M059J (cell line): ENCODE measurements around the gene TYK2. TPM values are rescaled to one million over a fixed set of nuclear protein-coding genes. Genes with fewer than 3 reads are reported as not detected.
"Not testable (repeated sequence)": the region's sequence is repeated elsewhere in the genome, so short reads cannot be mapped to it uniquely, and the experiment has no call there.

Source experiments
- DNase-seq: peaks from one replicate; pipeline ENCODE4 v3.0.0-alpha.2; 2012; ENCODE audit warnings: low read depth
- total RNA-seq: library from RNA; depleted of rRNA; stranded (reverse); fragments of >200 nt; shearing (Covaris generic); gene quantifications from 2 replicates; pipeline ENCODE4 v1.2.3, GENCODE V29; 2014

TYK2 gene
- total RNA-seq, 1 experiment from 2014 or later = 89.3 TPM

DNA sequence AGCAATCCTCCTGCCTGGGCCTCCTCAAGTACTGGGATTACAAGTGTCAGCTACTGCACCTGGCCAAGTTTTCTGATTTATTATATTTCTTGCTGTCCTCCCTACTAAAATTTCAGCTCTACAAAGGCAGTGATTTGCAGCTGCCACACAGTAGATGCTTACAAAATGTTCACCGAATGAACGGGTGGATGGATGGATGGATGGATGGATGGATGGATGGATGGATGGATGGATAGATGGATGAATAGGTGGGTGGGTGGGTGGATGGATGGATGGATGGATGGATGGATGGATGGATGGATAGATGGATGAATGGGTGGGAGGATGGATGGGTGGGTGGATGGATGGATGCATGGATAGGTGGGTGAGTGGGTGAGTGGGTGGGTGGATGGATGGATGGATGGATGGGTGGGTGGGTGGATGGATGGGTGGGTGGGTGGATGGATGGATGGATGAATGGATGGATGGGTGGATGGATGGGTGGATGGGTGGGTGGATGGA, 3.2 kb downstream of the TYK2 start:
- DNase-seq = not testable (repeated sequence)

DNA sequence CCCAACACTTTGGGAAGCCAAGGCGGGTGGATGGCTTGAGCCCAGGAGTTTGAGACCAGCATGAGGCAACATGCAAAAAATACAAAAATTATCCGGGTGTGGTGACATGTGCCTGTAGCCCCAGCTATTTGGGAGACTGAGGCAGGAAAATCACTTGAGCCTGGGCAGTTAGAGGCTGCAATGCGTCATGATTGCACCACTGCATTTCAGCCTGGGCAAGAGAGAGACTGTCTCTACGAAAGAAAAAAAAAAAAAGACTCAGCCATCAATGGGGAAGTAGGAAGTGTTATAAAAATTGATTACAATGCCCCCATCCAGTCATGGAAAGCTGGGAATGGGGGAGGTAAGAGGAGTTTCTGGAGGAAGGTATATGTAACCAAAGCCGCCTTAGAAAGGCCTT, 5.4 kb downstream of the TYK2 start:
- DNase-seq = no peak

DNA sequence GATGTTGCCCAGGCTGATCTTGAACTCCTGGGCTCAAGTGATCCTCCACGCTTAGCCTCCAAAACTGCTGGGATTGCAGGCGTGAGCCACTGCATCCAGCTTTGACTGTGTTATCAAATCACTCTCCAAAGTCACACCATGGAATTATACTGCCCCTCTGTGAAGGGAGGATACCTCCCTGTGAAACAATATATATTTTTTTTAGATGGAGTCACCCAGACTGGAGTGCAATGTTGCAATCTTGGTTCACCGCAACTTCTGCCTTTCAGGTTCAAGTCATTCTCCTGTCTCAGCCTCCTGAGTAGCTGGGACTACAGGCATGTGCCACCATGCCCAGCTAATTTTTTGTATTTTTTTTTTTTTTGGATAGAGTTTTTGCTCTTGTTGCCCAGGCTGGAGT, 7.7 kb downstream of the TYK2 start:
- DNase-seq = no peak

DNA sequence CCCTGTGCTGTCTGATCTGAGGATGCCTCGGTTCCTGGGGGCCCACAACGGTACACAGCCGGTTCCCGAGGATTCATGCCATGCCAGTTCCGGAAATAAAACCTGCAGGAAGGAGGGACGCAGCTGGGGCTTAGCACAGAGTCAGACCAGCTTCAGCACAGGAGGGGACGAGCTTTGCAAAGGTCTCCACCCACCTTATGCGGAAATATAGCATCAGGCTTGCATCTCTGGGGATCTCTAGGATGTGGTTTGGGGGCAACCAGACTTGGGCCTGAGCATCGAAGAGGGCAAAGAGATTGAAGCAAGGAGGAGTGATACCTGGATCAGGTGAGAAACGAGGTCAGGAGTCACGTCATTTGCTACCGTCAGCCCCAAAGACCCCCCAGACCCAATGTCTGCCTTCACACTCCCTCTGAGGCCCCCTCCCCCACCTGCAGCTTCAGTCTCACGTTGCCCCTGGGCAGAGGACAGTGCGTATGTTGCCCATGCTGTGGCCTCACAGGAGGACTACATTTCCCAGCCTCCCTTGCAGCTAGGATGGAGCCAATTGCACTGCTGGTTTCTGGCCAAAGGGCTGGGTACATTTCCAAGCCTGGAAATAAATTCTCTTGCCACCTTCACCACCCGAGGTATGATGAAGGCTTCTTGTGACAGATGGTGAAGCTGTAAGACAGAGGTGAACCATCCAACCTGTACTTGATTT, 12.1 kb downstream of the TYK2 start:
- peak; percentile 22 for DNase-seq

DNA sequence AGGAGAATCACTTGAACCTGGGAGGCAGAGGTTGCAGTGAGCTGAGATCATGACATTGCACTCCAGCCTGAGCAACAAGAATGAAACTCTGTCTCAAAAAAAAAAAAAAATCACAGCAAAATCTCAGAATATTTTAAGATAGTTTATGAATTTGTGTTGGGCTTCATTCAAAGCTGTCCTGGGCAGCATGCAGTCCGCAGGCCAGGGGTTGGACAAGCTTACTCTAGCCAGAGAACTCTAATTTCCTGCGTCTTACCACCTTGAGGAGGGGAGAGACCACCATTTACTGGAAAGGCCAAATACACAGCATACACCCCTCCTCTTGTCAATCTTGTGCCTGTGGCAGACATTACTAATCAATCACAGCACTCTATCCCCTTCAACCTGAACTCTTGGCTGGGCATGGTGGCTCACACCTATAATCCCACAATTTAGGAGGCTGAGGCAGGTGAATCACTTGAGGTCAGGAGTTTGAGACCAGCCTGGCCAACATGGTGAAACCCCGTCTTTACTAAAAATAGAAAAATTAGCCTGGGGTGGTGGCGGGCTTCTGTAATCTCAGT, 13.3 kb downstream of the TYK2 start:
- not testable (repeated sequence) for DNase-seq

DNA sequence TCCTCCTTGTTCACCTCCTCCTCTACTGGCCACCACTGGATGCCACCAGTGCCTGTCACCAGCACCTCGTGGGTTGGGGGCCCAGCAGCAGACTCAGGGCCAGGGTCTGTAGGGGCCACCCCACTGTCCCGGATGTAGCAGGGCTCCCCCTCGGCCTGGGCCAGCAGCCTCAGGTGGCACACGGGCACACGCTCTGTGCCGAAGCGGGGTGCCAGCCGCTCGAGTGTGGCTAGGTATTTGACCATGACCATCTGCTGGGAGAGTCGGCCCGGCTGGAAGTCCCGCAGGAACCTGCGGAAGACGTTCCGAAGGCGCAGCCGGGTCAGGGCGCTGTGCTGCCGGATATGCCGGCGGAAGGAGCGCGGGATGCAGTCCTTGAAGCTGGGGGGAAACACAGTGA, 14.9 kb downstream of the TYK2 start:
- no peak for DNase-seq

DNA sequence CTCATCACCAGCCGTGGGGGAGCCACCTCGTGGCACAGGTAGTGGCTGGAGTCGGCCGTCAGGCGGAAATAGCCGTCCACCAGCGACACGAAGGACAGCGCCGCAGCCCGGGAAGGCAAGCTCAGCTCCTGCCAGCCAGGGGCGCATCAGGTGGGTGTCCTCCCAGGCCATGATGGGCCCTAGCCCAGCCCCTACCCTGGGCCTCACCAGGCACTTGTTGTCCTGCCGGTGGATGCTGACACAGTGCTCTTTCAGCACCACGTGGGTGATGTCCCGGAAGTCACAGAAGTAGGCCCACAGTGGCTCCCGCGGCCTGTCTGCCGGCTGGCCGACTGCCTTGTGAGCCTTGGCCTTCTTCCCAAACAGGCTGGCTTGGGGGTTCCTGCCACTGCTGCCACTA, 15.7 kb downstream of the TYK2 start:
- no peak for DNase-seq

DNA sequence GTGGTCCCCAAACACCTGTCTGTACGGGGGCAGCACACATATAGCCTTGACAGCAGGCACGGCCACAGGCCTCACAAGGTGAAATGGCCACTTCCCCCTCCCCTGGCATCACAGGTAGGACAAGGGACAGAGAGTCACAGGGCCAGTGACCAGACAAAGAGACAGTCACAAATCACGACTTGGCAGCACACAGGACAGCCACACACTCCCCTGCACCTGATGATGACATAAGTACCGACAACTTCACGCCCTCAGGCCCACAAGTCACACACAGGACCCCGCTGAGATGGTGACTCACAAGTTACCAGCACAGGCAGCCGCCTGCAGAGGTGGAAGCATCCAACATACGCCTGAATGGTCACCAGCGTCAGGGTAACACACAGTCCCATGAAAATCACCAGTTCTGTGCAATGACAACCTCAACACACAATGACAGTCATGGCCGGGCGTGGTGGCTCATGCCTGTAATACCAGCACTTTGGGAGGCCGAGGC, 16.5 kb downstream of the TYK2 start:
- peak; percentile 85 for DNase-seq

DNA sequence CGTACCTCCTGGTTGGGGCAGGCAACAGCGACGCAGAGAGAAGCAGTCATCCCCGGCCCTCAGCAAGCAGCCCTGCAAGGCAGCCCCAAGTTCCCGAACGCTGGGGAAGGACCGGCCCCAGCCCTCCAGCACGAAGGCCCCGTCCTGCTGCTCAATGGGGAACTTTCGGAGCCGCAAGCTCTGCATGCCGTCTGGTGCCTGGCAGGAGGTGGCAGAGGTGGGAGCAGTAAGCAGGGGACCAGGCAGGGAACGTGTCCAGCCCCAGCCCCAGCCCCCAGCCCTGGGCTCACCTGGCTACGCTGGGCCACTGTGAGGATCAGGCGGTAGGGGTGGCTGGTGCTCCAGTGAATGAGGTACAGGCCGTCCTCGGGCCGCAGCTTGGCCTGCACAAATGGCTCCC, 18.1 kb downstream of the TYK2 start:
- no peak for DNase-seq

DNA sequence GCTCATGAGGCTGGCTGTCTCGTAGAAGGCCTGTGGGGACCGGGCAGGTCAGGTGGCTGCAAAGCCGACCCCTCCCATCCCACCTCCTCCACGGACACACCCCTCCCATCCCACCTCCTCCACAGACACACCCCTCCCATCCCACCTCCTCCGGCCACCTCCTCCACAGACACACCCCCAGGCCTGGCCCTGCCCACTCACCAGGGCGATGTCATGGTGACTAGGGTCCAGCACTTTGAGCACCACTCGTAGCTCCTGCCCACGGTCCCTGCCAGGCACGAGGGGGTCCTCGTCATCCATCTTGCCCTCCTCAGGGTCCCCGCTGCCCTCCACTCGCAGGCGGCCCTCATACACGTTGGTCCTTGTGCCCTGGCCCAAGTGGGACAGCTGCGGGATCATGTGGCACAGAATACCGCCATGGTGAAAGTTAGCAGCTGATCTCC, 18.8 kb downstream of the TYK2 start:
- no peak for DNase-seq

DNA sequence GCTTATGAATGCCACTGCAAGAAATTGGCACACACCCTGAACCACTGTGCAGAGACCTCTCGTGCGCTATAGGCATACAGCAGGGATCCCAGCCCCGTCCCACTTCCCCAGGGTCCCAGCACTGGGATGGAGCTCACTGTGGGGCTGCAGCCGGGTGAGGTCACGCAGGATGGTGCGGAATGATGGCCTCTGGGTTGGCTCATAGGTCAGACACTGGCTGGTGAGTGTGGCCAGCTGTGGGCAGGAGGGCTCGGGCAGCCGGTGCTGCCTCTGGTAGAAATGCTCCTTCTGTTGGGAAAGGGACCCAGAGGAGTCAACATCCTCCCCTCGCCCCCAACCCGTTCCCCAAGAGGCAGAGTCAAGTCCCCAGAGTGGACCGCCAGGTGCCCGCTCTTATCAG, 23.9 kb downstream of the TYK2 start:
- DNase-seq = no peak

DNA sequence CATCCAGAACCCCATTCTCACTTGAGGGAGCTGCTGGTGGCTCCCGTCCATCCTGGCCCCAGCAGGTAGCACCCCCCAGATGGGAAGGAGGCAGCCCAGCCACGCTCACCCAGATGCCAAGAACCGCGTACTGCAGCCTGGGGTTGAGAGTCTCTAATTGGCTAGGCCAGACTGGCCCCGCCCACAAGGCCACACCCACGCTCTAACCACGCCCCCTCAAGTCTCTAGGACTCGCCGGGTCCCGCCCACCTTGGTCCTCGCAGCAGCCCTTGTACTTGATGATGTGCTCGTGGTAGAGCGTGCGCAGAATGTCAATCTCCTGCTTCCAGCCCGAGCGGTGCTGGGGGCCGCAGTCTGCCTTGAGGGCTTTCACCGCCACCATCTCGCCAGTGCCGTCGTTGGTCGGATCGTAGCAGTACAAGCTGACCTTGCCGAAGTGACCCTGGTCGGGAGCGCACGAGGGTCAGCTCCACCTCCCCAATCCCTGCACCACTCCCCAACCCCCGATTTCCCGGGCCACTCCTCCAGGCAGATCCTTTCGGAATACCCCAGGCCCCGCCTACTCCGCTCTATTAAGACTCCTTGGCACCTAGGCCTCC, 26.5 kb downstream of the TYK2 start:
- DNase-seq = no peak

DNA sequence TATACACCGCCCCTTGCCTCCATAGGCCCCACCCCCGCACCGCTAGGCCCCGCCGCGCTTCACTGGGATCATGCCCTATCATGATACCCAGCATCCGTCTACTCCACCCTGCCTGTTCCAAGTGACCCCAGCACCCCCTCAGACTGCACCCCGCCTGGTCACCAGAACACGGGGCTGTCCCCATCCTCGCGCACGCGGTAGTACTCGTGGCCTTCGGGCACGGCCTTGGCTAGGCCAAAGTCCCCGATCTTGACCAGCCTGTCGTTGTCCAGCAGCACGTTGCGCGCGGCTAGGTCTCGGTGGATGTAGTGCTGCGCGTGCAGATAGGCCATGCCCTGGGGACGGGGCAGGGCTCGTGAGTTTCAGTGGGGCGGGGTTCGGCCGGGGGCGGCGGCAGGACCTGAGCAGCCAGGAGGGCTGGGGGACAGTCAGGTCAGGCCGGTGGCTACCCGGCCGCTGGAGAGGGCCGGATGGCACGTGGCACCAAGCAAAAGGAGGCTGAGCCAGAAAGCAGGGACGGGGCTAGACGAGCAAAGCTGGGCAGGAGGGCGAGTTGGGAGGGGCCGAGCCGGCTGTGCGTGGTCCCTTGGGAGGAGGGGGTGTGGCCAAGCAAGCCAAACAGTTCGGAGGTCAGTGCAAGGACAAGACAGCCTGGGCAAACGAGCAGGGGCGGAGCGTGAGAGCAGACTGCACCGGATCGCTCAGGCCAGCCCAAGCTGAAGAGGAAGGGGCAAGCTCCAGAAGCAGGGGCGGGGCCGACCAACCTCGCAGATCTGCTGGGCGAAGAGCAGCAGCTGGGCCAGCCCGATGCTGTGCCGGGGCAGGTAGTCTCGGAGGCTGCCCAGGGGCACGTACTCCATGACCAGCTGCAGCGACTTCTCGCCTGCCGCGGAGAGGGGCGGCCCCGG, 27.4 kb downstream of the TYK2 start:
- DNase-seq = no peak

DNA sequence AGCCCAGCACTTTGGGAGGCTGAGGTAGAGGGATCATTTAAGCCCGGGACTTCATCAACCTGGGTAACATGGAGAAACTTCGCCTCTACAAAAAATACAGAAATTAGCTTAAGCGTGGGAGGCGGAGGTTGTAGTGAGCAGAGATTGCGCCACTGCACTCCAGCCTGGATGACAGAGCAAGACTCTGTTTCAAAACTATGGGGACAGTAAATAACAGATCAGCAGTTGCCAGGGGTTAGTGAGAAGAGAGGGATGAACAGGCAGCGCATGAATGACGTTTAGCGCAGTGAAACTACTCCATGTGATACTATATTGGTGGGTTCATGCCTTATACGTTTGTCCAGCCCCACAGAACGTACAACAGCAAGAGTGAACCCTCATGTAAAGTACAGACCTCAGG, 33.9 kb downstream of the TYK2 start:
- no peak for DNase-seq

DNA sequence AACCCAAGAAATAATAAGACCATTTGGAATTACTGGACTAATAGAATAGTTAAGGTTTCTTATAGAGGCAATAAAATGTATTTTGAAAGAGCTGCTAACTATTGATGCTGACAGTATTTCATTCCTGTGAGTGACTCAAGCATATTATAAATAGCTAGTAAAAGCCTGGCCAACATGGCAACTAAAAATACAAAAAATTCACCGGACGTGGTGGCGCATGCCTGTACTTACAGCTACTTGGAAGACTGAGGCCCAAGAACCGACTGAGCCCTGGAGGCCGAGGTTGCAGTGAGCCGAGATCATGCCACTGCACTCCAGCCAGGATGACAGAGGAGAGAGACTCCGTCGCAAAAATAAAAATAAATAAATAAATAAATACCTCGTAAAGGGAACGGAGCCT, 35.6 kb downstream of the TYK2 start:
- no peak for DNase-seq

DNA sequence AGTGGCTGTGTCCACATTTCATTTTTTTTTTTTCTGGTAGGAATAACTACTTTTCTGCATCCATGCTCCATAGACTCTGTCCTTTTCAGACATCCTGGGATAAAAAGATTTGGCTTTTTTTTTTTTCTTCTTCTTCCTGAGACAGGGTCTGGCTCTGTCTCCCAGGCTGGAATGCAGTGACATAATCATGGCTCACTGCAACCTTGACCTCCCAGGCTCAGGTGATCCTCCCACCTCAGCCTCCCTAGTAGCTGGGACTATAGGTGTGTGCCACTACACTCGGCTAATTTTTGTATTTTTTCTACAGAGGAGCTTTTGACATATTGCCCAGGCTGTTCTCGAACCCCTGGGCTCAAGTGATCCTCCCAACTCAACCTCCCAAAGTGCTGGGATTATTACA, 36.9 kb downstream of the TYK2 start:
- no peak for DNase-seq

DNA sequence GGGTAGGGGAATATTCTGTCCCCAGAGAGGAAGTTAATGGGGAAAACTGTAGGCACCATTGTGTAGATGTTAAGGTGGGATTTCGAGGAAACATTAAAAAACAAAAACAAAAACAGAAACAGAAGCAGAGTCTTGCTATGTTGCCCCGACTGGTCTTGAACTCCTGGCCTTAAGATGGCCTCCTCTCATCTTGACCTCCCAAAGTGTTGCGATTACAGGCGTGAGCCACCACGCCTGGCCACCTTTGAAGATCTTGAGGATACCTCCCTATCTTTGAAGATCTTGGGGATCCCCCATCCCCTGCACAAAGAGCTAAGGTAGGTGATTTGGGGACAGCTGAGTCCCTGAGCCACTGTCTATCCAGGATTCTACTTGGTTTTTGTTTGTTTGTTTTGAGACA, 40.4 kb downstream of the TYK2 start:
- DNase-seq = no peak

DNA sequence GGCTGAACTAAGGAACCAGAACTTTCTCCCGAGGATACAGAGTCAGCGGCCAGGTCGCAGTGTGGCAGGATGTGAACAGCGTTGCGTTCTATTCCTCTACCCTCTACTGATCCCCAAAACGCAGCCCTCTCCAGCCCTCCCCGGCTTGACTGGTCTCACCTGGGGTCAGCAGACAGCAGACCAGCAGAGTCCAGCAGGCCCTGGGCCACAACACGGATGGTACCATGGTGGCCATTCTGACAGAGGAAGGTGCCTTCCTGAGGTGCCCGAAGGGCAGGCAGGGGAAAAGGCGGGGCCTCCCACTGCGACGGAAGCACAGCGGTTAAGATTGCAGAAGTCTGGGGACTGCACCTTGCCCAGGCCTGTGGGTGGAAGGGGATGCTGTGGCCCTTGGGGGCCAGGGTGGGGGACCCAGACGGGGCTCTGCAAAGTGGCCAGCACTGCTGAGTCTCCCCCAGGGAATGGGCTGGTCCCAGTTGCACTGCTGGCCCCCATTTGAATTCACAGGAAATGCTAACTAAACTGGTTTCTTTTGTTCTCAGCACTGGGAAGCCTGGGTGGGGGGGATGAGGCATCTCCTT, 40.9 kb downstream of the TYK2 start, which contains the start of gene ICAM3:
Gene ICAM3, minus strand, starts transcription at position 245 of the 581 bp plus-strand sequence. Its CDS starts 10 bp downstream, at position 235.
- DNase-seq = no peak

DNA sequence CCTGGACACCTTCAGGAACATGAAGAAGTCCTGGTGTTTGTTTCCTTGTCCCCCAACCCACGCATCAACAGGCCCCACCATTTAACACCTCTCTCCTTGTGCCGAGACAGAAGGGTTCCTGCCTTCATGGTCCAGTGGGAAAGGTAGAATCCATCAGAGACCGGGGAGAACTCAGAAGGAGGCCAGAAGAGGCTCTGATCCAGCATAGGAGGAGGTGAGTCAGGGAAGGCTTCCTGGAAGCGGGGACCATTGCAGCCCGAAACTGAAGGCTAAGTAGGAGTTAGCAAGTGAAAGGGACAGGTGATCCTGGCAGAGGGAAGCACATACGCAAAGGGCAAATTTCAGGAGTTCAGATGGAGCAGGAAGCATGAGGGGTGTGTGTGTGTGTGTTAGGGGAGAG, 41.4 kb downstream of the TYK2 start:
- no peak for DNase-seq

DNA sequence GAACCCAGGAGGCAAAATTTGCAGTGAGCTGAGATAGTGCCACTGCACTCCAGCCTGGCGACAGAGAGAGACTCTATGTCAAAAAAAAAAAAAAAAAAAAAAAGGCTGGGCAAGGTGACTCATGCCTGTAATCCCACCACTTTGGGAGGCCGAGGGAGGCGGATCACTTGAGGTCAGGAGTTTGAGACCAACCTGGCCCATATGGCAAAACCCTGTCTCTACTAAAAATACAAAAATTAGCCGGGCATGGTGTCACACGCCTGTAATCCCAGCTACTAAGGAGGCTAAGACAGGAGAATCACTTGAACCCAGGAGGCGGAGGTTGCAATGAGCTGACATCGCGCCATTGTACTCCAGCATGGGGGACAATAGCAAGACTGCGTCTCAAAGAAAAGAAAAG, 43.6 kb downstream of the TYK2 start:
- not testable (repeated sequence) for DNase-seq

DNA sequence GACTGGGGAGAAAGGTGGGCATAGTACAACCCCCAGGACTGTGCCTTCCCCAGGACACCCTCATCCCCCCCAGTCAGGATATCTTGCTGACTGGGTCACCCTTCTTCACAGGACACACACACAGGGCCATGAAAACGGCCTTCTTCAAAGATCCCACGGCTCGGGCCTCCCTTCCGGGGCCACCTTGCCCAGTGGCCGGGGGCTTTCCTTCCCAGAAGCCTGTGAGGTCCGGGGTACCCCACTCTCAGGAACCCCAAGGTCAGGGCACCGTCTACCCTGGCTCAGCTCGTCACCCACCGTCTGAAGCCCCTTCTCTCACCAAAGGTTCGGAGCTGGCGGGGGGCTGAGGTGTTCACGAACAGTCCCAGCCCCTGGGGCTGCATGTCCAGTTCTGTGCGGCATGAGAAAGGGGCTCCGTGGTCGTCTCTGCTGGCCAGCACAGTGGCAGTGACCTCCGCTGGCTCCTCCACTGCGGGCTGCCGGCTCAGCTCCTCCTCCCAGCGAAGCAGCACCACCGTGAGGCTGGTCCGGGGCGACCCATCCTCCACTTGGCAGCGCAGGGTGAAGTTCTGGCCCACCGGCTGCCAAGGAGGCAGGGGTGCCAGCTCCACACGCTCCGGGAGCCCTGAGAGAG, 44.9 kb downstream of the TYK2 start:
- no peak for DNase-seq
